Lower leg skin (tissue), 3 donors: ENCODE data around the gene AHCYL2.

Source experiments
- CTCF ChIP-seq, 3 donors: fragments of 450-650 bp; IDR thresholded peaks; one replicate each; pipeline ENCODE4 v1.5.1; 2016; ENCODE audit warnings: antibody characterized with exemption in 3 of 3, mild to moderate bottlenecking in 3 of 3, moderate library complexity in 2 of 3
- POLR2A ChIP-seq, 2 donors: fragments of 450-650 bp; IDR thresholded peaks; one replicate each; pipeline ENCODE4 v1.6.1; 2016 to 2017; ENCODE audit warnings: antibody characterized with exemption in 2 of 2, mild to moderate bottlenecking in 1 of 2, moderate library complexity in 1 of 2

GRCh38 chr7:129386506-129386905 is 161.7 kb downstream of the AHCYL2 start:
- TF ChIP-seq CTCF (IDR thresholded peaks at IDR 0.05), result no peak
- no peak for TF ChIP-seq POLR2A (IDR thresholded peaks at IDR 0.05)
